ENCODE results near the gene PROC.

The PROC gene

DNA sequence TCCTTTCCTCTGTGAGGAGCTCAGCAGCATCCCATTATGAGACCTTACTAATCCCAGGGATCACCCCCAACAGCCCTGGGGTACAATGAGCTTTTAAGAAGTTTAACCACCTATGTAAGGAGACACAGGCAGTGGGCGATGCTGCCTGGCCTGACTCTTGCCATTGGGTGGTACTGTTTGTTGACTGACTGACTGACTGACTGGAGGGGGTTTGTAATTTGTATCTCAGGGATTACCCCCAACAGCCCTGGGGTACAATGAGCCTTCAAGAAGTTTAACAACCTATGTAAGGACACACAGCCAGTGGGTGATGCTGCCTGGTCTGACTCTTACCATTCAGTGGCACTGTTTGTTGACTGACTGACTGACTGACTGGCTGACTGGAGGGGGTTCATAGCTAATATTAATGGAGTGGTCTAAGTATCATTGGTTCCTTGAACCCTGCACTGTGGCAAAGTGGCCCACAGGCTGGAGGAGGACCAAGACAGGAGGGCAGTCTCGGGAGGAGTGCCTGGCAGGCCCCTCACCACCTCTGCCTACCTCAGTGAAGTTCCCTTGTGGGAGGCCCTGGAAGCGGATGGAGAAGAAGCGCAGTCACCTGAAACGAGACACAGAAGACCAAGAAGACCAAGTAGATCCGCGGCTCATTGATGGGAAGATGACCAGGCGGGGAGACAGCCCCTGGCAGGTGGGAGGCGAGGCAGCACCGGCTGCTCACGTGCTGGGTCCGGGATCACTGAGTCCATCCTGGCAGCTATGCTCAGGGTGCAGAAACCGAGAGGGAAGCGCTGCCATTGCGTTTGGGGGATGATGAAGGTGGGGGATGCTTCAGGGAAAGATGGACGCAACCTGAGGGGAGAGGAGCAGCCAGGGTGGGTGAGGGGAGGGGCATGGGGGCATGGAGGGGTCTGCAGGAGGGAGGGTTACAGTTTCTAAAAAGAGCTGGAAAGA lies 7.6 kb downstream of the PROC start:
- Histone ChIP-seq H2AFZ (ENCODE audit: low read depth, low read length, severe bottlenecking) (no peak overlapping the region), H3K4me3 (ENCODE audit: insufficient read depth, low read length, poor library complexity, severe bottlenecking) (no peak overlapping the region), H3K79me2 (ENCODE audit: insufficient read depth, low read length) (no peaks in the 10 kb centered on the region), H3K27me3 (ENCODE audit: low read length) (no peaks in the 10 kb centered on the region), H3K9me3 (ENCODE audit: insufficient read depth, low read length) (no peaks in the 10 kb centered on the region), H3K4me2 (ENCODE audit: low read depth, low read length, poor library complexity, severe bottlenecking) (no peak overlapping the region), H3F3A (ENCODE audit: insufficient read depth) (no peaks in the 10 kb centered on the region), H4K20me1 (ENCODE audit: low read depth, low read length) (no peaks in the 10 kb centered on the region), H3K9ac (ENCODE audit: low read length) (no peak overlapping the region), H3K27ac (ENCODE audit: low read depth, low read length) (no peak overlapping the region), H3K9me2 (replicated peaks; ENCODE audit: insufficient read depth, low read length) (no peaks in the 10 kb centered on the region), H3K36me3 (ENCODE audit: low read length) (no peaks in the 10 kb centered on the region)
- TF ChIP-seq EZH2phosphoT487 (conservative IDR thresholded peaks at IDR 0.05; ENCODE audit: low read length), result no peak
- TF ChIP-seq, protein P1, sequence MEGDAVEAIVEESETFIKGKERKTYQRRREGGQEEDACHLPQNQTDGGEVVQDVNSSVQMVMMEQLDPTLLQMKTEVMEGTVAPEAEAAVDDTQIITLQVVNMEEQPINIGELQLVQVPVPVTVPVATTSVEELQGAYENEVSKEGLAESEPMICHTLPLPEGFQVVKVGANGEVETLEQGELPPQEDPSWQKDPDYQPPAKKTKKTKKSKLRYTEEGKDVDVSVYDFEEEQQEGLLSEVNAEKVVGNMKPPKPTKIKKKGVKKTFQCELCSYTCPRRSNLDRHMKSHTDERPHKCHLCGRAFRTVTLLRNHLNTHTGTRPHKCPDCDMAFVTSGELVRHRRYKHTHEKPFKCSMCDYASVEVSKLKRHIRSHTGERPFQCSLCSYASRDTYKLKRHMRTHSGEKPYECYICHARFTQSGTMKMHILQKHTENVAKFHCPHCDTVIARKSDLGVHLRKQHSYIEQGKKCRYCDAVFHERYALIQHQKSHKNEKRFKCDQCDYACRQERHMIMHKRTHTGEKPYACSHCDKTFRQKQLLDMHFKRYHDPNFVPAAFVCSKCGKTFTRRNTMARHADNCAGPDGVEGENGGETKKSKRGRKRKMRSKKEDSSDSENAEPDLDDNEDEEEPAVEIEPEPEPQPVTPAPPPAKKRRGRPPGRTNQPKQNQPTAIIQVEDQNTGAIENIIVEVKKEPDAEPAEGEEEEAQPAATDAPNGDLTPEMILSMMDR (IDR thresholded peaks at IDR 0.05; ENCODE audit: insufficient read depth, low read length, poor library complexity, severe bottlenecking), result no peak

DNA sequence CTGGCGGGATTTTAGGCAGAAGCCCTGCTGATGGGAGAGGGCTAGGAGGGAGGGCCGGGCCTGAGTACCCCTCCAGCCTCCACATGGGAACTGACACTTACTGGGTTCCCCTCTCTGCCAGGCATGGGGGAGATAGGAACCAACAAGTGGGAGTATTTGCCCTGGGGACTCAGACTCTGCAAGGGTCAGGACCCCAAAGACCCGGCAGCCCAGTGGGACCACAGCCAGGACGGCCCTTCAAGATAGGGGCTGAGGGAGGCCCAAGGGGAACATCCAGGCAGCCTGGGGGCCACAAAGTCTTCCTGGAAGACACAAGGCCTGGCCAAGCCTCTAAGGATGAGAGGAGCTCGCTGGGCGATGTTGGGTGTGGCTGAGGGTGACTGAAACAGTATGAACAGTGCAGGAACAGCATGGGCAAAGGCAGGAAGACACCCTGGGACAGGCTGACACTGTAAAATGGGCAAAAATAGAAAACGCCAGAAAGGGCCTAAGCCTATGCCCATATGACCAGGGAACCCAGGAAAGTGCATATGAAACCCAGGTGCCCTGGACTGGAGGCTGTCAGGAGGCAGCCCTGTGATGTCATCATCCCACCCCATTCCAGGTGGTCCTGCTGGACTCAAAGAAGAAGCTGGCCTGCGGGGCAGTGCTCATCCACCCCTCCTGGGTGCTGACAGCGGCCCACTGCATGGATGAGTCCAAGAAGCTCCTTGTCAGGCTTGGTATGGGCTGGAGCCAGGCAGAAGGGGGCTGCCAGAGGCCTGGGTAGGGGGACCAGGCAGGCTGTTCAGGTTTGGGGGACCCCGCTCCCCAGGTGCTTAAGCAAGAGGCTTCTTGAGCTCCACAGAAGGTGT lies 8.5 kb downstream of the PROC start:
- H3K4me3 ChIP-seq (ENCODE audit: insufficient read depth, low read length, poor library complexity, severe bottlenecking), result no peak overlapping the region

GRCh38 chr2:127427376-127428056 lies 9.3 kb downstream of the PROC start:
- Histone ChIP-seq H3K4me2 (ENCODE audit: low read depth, low read length, poor library complexity, severe bottlenecking) (no peak overlapping the region), H3F3A (ENCODE audit: insufficient read depth) (no peaks in the 10 kb centered on the region), H3K9me2 (replicated peaks; ENCODE audit: insufficient read depth, low read length) (no peaks in the 10 kb centered on the region), H2AFZ (ENCODE audit: low read depth, low read length, severe bottlenecking) (no peak overlapping the region), H3K27ac (ENCODE audit: low read depth, low read length) (no peak overlapping the region), H3K27me3 (ENCODE audit: low read length) (no peaks in the 10 kb centered on the region), H3K9me3 (ENCODE audit: insufficient read depth, low read length) (no peaks in the 10 kb centered on the region), H3K36me3 (ENCODE audit: low read length) (no peaks in the 10 kb centered on the region), H3K4me3 (ENCODE audit: insufficient read depth, low read length, poor library complexity, severe bottlenecking) (no peak overlapping the region), H3K79me2 (ENCODE audit: insufficient read depth, low read length) (no peaks in the 10 kb centered on the region), H3K9ac (ENCODE audit: low read length) (no peak overlapping the region), H4K20me1 (ENCODE audit: low read depth, low read length) (no peaks in the 10 kb centered on the region)
- TF ChIP-seq, protein P1 (IDR thresholded peaks at IDR 0.05; ENCODE audit: insufficient read depth, low read length, poor library complexity, severe bottlenecking), result no peak

More for the DNA sequence above, 8.5 kb downstream of the PROC start:
- Histone ChIP-seq H3K9me3 (ENCODE audit: insufficient read depth, low read length) (no peaks in the 10 kb centered on the region), H3K9me2 (replicated peaks; ENCODE audit: insufficient read depth, low read length) (no peaks in the 10 kb centered on the region), H3K9ac (ENCODE audit: low read length) (no peak overlapping the region), H2AFZ (ENCODE audit: low read depth, low read length, severe bottlenecking) (no peak overlapping the region), H3K27me3 (ENCODE audit: low read length) (no peaks in the 10 kb centered on the region), H3K27ac (ENCODE audit: low read depth, low read length) (no peak overlapping the region), H3K36me3 (ENCODE audit: low read length) (no peaks in the 10 kb centered on the region), H3K4me2 (ENCODE audit: low read depth, low read length, poor library complexity, severe bottlenecking) (no peak overlapping the region), H3F3A (ENCODE audit: insufficient read depth) (no peaks in the 10 kb centered on the region), H3K79me2 (ENCODE audit: insufficient read depth, low read length) (no peaks in the 10 kb centered on the region), H4K20me1 (ENCODE audit: low read depth, low read length) (no peaks in the 10 kb centered on the region)
- TF ChIP-seq, protein P1 (IDR thresholded peaks at IDR 0.05; ENCODE audit: insufficient read depth, low read length, poor library complexity, severe bottlenecking), result no peak
- no peak for TF ChIP-seq EZH2phosphoT487 (conservative IDR thresholded peaks at IDR 0.05; ENCODE audit: low read length)

All from SU-DHL-6 (cell line).